Stimulated activated naive CD4-positive, alpha-beta T cell (primary cell): ENCODE measurements around the gene FAHD1.

Source experiments
- DNase-seq, 6 experiments: peaks; one replicate each; lab custom pipeline; 2025; lab: John Stamatoyannopoulos, UW

FAHD1 gene

DNA sequence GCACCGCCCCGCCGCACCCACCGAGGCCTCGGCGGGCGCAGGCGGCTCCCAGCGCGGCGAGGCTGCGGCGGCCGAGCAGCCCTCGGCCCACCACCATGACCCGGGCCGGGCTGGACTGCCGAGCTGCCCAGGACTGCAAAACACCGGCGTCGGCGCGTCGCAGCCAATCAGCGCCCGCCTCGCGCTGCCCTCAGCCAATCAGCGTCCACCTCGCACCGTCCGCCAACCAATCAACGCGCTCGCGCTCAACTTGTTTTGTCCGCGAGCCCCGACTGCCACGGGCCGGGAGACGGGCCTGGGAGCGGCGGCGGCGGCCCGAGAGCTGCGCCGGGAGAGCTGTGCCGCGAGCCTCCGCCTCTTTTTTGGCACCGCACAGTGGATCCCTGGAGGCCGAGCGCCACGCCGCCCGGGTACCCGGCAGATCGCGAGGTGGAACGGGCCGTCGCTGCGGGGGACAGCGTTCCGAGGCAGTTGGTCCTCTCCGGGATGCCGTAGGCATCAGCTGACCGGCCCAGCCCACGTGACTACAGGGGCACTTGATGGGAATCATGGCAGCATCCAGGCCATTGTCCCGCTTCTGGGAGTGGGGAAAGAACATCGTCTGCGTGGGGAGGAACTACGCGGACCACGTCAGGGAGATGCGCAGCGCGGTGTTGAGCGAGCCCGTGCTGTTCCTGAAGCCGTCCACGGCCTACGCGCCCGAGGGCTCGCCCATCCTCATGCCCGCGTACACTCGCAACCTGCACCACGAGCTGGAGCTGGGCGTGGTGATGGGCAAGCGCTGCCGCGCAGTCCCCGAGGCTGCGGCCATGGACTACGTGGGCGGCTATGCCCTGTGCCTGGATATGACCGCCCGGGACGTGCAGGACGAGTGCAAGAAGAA, at the start of gene FAHD1, which contains the start of gene HAGH:
TSS of gene FAHD1 (plus strand) at position 516 of the 883 bp plus-strand sequence. CDS start at position 549, 33 bp downstream.
TSS of gene HAGH (minus strand) at position 135 of the 883 bp plus-strand sequence. CDS start at position 97, 38 bp downstream.
- DNase-seq, result peak; percentile 82 to 92 (median 90)

DNA sequence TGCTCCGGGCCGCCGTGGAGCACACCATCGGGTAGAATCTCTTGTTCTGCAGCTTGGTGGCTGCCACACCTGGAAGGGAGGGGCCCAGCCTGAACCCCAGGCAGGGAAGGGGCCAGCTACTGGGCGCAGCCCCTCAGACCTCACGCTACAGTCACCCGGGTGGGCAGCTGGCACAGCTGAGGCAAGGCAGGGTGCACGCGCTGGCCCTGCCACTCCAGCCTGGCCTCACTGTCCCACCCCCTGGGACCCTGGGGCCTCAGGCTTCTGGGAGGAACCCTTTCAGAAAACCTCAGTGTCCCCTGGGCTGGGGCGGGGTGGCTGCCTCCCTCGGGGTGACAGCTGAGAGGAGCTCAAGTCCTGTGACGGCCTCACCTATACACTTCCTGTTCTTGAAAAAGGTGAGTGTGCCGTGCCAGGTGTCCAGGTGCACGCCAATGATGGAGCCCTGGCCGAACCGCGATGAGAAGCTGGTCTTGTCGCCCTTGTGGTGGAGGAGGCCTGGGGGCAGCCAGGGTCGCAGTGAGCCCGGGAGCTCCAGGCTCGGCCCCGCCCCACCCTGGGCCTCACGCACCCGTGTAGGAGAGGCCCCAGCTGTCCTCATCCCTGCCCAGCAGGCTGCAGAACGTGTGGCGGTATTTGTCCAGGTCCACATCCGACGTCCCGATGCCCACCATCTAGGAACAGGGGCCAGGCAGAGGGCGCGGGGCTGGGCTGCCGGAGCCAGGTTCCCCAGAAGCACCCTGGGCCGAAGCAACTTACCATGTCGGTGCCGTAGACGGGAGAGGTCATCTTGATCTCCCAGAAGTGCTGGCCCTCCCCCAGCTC, 49.4 kb upstream of the FAHD1 start:
- DNase-seq, result no peak

DNA sequence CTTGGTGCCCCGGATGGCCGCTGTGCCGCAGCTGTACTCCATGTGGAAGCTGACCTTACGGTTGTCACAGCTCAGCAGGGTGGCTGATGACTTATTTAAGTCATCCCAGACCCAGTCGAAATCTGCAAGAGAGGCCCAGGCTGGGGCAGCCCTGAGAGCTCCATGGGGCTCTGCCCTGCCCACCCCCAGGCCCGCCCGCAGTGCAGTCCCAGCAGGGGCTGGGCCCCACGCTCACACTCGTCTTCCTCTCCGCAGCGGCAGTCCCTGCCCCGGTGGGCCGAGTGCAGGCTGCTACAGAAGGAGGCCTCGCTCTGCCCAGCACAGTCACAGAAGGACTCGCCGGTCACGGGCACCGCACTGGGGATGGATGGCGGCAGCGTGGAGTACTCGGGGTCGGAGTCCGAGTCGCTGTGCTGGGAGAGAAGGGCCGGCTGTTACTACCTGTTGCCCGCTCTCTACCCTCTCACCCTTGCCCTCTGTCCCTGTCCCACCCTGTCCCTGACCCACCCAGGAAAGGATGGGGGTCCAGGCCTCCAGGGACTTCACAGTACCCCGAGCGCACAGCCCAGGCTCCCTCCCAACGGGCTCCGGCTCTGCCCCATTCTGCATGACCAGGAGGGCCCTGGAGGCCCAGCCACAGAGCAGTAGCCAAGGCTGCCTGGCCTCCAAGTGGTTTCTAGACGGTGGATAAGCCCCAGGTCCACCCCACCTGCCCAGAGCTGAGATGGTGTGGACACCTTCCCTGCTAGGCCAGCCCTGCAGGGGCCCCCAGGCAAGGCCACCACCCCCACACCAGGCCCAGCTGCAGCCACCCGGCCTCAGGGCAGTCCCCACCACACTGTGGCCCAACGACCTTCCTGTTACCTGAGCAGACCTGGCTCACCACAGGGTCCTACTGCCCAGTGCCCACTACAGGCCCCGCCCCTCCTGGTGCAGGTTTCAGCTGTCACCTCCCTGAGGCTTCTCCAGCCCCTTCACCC, 48.5 kb upstream of the FAHD1 start:
- DNase-seq, result no peak

DNA sequence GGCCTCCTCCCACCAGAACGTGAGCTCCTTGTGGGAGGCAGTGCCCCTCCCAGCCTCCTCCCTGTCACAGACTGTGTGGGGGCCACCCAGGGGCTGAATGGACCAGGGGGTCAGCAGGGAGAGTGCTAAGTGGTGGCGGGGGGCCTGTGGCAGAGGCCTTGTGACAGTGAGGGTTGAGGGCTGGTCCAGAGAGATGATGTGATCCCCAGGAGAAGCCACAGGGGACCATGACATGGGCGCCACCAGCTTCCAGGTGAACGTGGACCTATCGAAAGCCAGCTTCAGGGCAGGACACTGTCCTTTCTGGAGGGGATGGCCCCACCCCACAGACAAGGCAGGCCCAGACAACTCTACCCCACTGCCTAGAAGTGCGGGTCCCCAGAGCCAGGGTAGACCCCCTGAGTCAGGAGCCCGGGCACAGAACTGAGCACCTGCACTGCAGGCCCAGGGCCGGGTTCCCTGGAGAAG, 47.7 kb upstream of the FAHD1 start:
- no peak for DNase-seq

DNA sequence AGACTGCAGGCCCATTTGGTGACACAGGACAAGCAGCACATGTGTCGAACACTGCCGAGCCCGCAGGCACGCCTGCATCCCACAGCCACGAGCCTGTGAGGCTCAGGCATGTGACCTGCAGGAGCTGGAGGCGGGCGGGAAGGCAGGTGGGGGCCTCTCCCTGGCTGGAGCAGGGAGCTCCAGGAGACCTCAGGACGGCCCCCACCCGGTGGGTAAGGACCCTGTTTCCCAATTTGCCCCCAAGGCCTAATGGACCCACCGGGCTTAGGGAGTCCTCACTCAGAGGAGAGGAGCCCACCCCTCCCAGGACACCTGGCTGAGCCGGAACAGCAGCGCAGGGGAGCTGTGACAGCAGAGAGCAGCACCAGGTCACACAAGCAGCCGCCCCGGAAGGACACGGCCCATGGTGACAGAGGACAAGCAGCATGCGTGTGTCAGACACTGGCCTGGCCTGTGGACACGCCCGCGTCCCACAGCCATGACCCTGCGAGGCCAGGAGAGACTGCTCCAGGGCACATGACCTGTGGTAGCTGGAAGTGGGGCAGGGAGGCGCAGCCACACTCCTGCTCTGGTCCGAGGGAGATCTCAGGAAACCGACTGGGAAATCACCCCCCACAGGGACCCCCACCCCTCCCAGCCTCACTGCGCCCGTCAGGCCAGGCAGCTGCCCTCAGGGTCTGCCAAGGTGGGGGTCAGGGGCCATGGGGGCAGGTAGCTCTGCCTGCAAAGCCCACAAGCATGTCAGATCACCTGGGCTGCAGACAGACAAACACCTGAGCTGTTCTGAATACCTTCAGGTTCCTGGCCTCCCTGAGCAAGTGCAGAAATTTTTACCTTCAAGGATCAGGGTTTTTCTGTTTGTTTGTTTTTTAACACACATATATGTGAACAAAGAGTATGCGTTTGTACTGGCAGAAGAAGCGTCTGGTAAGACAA, 47.0 kb upstream of the FAHD1 start:
- DNase-seq, result no peak

DNA sequence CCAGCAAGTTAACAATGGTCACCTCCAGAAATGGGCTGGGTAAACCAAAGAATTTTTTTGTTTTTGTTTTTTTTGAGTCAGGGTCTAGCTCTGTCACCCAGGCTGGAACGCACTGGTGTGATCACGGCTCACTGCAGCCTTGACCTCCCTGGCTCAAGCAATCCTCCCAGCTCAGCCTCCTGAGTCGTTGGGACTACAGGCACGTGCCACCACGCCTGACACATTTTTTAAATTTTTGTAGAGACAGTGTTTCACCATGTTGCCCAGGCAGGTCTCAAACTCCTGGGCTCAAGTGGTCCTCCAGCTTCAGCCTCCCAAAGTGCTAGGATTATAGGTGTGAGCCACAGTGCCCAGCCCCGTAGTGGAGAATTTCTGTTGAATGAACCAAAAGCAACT, 46.3 kb upstream of the FAHD1 start:
- no peak for DNase-seq

DNA sequence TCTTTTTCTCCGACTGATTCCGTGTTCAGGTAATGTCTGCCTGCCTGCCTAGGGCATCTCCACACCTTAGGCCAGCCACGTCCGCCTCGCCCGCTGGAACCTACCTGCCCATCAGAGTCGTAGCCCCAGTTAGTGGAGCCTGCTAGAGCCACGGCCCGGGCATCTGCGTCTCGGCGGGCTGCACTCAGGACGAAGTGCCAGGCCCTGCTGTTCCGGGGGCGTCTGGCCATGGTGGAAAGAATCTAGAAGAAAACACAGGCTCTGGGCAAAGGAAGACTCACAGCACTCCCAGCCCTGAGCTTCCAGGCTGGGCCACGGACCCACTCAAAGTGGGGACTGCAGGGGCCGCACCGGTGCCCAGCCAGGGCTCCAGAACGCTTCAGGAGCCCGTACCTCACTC, 45.8 kb upstream of the FAHD1 start:
- DNase-seq, result no peak

DNA sequence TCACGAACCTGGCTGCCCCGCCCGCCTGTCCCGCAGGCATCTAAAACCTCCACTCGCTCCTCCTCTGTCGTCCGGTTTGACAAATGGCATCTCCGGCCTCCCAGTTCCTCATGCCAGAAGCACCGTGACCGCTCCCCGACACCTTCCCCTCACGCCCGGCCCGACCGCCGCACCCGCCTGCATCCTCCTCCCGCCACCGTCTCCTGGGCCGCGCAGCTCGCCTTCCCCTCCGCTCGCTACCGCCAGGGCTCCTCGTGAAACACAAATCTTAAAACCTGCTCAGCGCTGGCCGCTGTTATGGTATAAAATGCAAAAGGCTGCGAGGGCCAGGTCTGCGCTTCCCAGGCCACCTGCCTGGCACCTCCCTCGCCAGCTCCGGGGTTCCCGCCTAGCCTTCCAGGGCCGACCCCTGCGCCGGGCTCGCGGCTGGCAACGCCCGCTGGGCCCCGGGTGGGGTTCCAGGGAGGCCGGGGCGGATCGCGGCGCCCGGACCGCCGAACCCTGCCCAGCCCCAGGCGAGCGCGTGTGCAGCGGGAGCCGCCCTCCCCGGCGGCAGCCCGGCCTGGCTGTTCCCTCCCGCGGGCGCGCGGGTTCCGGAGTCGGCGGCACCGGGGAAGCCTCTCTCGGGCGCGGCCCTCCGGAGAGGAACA, 45.1 kb upstream of the FAHD1 start:
- peak in 4 of 6 experiments; percentile 47 to 63 (median 54) for DNase-seq

DNA sequence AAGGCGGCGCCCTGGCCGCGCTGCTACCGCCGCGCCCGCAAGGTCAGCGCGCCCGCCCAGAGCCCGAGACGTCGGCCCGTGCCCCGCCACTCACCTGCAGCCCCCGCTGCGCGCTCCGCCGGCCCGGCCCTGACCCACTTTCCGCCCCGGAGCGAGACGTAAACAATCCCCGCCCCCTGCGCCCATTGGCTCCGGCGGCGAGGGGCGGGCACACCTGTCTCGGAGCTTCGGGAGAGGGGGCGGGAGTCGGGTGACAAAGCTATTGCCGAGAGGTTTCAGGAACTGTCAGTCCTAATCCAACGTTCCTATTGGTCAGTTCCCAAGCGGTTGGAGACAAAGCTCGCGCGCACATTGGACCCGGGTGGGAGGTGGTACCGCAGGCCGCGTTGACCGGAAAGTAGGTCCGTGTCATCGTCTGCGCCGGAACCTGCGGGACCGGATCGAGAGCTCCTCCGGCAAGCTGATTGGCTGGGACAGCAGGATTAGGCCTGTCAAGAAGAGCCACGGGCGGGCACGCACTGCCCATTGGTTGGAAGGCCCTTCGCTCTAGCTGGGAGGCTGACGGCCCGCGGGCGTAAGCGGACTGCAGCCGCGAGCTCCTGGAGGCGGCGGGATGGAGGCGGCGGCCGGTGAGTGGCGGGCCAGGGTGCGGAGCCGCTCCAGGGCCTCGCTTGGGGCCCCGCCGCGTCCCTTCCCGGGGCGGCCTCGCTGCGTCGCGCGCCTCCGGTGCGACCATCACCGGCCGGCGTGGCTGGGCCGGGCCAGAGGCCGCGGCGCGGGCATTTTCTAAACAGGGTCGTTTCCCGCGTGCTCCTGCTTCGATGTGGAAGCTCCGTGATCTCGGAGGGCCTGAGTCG, 44.4 kb upstream of the FAHD1 start, which contains the start of the genes NUBP2 and SPSB3:
TSS of gene NUBP2 (plus strand) at position 553 of the 857 bp plus-strand sequence. CDS start at position 614, 61 bp downstream.
TSS of gene SPSB3 (minus strand) at position 164 of the 857 bp plus-strand sequence. CDS start 1,088 bp downstream, outside the sequence.
- DNase-seq, result peak; percentile 94 to 99 (median 97)

DNA sequence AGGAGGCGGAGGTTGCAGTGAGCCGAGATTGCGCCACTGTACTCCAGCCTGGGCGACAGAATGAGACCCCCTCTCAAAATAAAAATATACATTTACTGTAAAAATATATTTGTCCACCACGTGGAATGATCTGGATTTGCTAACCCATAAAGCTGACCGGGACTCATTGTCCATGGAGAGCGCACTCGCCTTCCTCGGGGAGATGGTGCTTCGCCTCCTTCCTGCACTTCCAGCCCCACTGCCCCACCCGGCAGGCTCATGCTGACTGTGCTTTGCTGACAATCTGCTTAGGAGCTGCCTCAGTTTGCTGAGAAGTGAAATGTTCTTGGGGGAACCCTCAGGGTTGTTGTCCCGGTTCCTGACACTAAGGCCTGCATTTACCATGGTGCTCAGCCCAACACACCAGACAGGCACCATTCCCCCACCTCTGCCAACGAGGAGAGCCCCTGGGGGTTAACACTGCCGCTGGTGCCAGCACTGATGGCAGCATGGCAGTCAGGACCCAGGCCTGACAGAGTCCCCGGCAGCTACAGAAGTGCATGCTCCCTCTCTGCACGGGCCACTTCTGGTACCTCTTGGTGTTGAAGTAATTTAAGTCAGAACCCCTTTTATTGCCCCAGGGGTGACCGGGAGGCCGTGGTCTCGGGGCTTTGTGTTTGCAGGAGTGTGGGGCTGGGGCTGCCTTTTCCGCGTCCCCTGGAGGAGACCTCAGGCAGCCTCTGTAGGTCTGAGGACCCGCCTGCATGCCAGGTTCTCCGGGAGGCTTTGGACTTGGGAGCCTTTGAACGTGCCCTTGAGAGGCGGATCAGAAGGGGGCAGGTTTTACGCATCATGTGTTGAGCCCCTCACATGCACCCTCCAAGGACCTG, 41.8 kb upstream of the FAHD1 start:
- DNase-seq, result no peak

DNA sequence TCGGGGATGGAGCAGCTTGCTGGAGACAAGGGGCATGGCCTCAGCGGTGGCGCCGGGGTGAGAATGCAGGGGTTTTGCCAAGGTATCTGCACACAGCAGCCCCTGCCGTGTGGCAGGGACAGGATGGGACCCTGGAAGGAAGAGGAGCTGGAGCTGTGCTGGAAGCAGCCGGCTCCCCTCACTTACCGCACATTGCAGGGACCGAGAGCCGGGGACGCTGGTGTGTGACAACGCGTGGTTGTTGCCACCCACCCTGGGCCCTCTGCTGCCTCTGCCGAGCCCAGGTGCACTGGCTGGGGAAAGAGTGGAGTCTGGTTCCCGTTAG, 41.2 kb upstream of the FAHD1 start:
- no peak for DNase-seq

DNA sequence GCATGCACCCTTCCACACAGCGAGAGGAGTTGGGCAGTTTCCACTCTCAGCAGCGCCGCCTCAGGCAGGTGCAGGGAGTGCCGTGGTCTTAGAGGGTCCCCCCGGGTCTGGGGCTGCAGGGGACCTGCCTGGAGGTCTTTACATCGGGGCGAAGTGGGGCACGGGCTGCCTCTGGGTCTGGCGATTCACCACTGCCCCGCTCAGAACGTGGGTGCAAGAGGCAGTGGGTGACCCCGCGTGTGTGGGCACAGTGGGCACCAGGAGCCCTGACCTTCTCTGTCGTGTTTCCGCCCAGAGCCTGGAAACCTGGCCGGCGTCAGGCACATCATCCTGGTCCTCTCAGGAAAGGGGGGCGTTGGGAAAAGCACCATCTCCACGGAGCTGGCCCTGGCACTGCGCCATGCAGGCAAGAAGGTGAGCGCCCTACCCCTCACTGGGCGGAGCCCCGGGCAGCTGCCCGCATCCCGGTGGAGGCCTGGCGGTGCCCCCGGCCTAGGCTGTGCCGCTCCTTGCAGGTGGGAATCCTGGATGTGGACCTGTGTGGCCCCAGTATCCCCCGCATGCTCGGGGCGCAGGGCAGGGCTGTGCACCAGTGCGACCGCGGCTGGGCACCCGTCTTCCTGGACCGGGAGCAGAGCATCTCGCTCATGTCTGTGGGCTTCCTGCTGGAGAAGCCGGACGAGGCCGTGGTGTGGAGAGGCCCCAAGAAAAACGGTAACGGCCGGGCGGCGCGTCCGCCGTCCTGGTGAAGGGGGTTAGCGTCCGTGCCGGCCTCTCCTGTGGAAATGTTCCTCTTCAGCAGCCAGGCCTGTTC, 40.6 kb upstream of the FAHD1 start:
- no peak for DNase-seq

DNA sequence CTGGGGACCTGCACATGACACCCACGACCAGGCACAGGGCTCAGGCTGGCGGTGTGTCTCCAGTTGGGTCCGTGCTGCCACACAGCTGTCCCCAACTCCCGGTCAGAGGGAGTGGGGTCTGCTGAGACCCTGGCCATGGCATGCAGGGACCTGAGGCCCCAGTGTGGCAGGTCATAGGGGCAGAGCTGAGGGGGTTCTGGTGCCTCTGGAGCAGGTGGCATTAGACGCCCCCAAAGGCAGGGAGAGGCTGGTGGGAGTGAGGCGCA, 40.0 kb upstream of the FAHD1 start:
- DNase-seq, result no peak

DNA sequence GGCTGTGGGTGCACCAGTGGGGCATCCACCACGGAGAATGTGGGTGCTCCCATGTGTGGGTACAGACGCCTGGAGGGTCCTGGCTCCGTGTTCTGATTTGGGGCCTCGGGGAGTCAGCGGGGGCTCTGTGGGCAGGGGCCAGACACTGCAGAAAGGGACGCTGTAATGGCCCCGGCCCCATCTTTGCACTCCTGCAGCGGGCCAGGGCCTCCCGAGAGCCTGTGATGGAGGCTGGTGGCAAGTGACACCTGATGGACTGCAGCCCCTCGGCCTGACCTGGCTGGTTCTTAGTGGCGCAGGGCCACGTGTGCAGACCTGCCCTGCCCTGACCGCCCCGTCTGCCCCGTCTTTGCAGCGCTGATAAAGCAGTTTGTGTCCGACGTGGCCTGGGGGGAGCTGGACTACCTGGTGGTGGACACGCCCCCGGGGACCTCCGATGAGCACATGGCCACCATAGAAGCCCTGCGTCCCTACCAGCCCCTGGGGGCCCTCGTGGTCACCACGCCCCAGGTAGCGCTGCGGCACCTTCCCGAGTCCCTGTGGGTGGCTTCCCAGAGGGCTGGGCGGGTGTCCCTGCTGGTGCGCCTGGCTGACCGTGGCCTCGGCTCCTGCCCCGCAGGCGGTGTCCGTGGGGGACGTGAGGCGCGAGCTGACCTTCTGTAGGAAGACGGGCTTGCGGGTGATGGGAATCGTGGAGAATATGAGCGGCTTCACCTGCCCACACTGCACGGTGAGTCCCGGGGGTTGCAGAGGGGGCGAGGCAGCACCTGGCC, 39.5 kb upstream of the FAHD1 start:
- no peak for DNase-seq

DNA sequence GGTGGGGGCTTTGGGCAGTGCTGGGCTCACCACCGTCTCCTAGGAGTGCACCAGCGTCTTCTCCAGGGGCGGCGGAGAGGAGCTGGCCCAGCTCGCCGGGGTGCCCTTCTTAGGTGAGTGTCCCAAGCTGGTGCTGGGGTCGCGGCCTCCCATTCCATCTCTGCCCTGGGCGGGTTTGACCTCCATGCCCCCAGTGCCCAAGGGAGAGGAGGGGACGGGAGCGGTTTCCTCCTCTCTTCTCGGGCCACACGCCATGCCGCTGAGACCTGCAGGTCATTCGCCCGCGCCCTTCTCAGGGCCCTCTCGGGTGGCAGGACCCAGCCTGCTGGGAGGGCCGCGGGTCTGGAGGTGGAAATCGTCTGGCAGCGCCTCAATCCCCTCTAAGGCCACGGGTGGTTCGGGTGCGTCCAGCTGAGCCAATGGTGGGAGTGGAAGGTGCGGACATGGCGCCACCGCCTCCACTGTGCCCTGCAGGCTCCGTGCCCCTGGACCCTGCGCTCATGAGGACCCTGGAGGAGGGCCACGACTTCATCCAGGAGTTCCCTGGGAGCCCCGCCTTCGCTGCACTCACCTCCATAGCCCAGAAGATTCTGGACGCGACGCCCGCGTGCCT, 38.8 kb upstream of the FAHD1 start:
- no peak for DNase-seq

DNA sequence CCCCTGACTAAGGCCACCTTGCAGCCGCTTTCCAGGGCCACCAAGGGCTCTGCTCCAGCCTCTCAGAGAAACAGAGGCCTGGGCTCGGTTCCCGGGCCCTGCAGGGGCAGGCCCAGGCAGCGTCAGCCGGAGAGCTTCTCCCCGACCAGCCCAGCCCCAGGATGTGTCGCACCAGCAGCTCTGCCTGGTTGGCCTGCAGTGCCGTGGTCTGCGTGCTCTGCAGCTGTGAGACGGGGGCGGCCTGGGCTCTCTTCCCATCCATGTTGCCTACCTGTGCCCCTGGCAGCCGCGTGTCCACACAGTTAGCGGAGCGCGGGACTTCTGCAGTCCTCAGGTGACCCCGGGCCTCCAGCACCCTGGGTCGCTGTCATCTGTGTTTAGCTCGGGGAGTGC, 38.3 kb upstream of the FAHD1 start:
- no peak for DNase-seq
